ENCODE measurements around the gene MSI2.

Gene MSI2

DNA sequence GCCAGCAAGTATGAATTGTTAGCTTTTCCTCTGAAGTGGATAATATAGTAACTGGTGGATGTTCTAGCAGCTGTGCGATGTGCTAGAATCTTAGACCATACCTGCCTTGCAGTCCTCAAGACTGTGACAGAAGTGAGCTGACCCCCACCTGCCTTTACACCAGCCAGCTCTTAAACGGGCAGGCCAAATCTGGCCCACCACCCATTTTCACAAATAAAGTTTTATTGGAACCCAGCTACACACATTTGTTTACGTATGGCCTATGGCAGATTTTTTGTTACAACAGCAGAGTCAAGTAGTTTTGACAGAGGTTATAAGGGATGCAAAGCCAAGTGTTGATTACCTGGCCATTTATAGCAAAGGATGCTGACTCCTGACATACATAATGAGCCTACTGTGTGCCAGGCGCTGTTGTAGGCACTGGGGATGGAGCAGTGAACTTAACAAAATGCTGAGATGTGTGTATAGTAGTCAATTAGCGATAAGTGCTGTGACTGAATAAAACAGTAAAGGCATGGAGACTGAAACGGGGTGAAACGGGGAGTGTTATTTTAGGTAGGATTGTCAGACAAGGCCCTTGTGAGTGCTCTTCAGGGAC, 79.0 kb downstream of the MSI2 start:
- Histone ChIP-seq H3K9me3 (ENCODE audit: control insufficient read depth, insufficient read depth, low read length) (no peaks in the 10 kb centered on the region), H3K4me3 (ENCODE audit: low read length) (no peak overlapping the region), H4K20me1 (ENCODE audit: control insufficient read depth, insufficient read depth, low read depth, low read length) (peaks cover 12% of the 10 kb centered on the region; the same call in 1 of the 2 replicates), H3K9me2 (replicated peaks; ENCODE audit: control insufficient read depth, low read length) (no peaks in the 10 kb centered on the region), H3F3A (ENCODE audit: control insufficient read depth, insufficient read depth) (no peaks in the 10 kb centered on the region), H3K36me3 (ENCODE audit: control insufficient read depth, low read length) (peaks cover 14% of the 10 kb centered on the region), H3K4me2 (ENCODE audit: low read length) (no peak overlapping the region), H3K27me3 (ENCODE audit: control insufficient read depth, low read length) (no peaks in the 10 kb centered on the region), H3K4me1 (ENCODE audit: control insufficient read depth, low read length) (peaks cover 10% of the 10 kb centered on the region), H3K79me2 (ENCODE audit: control insufficient read depth, low read length) (peaks cover 82% of the 10 kb centered on the region), H3K27ac (ENCODE audit: low read depth, low read length) (no peak overlapping the region)
- TF ChIP-seq EZH2phosphoT487 (IDR thresholded peaks at IDR 0.05; ENCODE audit: borderline replicate concordance, low read length) = no peak
- TF ChIP-seq, protein P1, sequence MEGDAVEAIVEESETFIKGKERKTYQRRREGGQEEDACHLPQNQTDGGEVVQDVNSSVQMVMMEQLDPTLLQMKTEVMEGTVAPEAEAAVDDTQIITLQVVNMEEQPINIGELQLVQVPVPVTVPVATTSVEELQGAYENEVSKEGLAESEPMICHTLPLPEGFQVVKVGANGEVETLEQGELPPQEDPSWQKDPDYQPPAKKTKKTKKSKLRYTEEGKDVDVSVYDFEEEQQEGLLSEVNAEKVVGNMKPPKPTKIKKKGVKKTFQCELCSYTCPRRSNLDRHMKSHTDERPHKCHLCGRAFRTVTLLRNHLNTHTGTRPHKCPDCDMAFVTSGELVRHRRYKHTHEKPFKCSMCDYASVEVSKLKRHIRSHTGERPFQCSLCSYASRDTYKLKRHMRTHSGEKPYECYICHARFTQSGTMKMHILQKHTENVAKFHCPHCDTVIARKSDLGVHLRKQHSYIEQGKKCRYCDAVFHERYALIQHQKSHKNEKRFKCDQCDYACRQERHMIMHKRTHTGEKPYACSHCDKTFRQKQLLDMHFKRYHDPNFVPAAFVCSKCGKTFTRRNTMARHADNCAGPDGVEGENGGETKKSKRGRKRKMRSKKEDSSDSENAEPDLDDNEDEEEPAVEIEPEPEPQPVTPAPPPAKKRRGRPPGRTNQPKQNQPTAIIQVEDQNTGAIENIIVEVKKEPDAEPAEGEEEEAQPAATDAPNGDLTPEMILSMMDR (IDR thresholded peaks at IDR 0.05; ENCODE audit: low read depth, low read length, poor library complexity, severe bottlenecking) = no peak

DNA sequence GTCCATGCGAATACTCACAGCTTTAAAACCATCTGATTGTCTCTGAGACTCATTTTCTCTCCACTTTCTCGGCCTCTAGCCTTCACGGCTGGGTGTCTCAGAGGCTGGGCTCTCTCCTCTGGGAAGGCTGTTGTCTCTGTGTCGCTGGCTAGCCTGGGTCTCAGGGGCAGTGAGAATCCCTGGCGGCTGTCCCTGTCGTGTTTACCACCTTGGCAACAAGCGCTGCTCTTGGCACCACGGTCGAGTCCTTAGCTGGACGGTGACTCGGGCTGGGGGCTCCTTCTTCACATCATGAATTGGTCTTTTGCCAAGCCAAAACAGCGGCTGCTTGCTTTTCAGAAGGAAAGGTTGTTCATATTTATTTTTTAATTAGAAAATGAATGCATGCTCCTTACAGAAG, 81.1 kb downstream of the MSI2 start:
- H3K27ac ChIP-seq (ENCODE audit: low read depth, low read length) = no peak overlapping the region
- peaks cover 90% of the 10 kb centered on the region for H3K79me2 ChIP-seq (ENCODE audit: control insufficient read depth, low read length)
- H3K9me2 ChIP-seq (replicated peaks; ENCODE audit: control insufficient read depth, low read length) = no peaks in the 10 kb centered on the region
- no peak overlapping the region for H3K4me3 ChIP-seq (ENCODE audit: low read length)
- H3K4me1 ChIP-seq (ENCODE audit: control insufficient read depth, low read length) = peaks cover 27% of the 10 kb centered on the region
- TF ChIP-seq, protein P1 (IDR thresholded peaks at IDR 0.05; ENCODE audit: low read depth, low read length, poor library complexity, severe bottlenecking) = no peak
- no peak for TF ChIP-seq EZH2phosphoT487 (IDR thresholded peaks at IDR 0.05; ENCODE audit: borderline replicate concordance, low read length)
- no peaks in the 10 kb centered on the region for H3F3A ChIP-seq (ENCODE audit: control insufficient read depth, insufficient read depth)
- no peak overlapping the region for H3K4me2 ChIP-seq (ENCODE audit: low read length)
- H3K36me3 ChIP-seq (ENCODE audit: control insufficient read depth, low read length) = peaks cover 16% of the 10 kb centered on the region
- no peaks in the 10 kb centered on the region for H3K9me3 ChIP-seq (ENCODE audit: control insufficient read depth, insufficient read depth, low read length)
- peaks cover 12% of the 10 kb centered on the region; the same call in 1 of the 2 replicates for H4K20me1 ChIP-seq (ENCODE audit: control insufficient read depth, insufficient read depth, low read depth, low read length)
- no peaks in the 10 kb centered on the region for H3K27me3 ChIP-seq (ENCODE audit: control insufficient read depth, low read length)

DNA sequence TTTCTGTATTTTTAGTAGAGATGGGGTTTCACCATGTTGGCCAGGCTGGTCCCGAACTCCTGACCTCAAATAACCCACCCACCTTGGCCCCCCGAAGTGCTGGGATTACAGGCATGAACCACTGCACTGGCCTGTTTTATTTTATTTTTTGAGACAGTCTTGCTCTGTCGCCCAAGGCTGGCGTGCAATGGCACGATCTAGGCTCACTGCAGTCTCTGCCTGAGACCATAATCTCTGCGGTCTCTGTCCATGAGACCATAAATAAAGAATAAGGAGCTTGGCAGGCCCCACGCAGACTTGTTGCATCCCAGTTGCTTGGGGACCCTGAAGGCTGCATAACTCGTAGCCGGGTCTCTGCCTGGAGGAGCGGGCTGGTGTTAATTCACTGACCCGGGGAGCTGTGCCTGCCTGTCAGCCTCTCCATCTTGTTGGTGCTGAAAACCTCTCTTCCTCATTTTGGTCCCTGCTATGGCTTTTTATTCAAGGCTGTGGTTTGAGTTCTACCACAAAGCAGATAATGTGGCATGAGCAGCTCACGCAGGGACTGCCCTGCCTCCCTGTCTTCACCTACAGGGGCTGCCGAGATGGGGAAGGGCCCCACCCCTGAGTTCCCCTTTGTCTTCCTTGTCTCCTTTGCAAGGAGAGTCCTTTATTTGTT, 82.1 kb downstream of the MSI2 start:
- H3K4me1 ChIP-seq (ENCODE audit: control insufficient read depth, low read length) = peaks cover 27% of the 10 kb centered on the region
- no peak overlapping the region for H3K4me2 ChIP-seq (ENCODE audit: low read length)
- H3K9me2 ChIP-seq (replicated peaks; ENCODE audit: control insufficient read depth, low read length) = no peaks in the 10 kb centered on the region
- H3F3A ChIP-seq (ENCODE audit: control insufficient read depth, insufficient read depth) = no peaks in the 10 kb centered on the region
- no peak overlapping the region for H3K27ac ChIP-seq (ENCODE audit: low read depth, low read length)
- H3K79me2 ChIP-seq (ENCODE audit: control insufficient read depth, low read length) = peaks cover 89% of the 10 kb centered on the region
- H3K36me3 ChIP-seq (ENCODE audit: control insufficient read depth, low read length) = peaks cover 21% of the 10 kb centered on the region
- H3K9me3 ChIP-seq (ENCODE audit: control insufficient read depth, insufficient read depth, low read length) = no peaks in the 10 kb centered on the region
- TF ChIP-seq, protein P1 (IDR thresholded peaks at IDR 0.05; ENCODE audit: low read depth, low read length, poor library complexity, severe bottlenecking) = no peak
- TF ChIP-seq EZH2phosphoT487 (IDR thresholded peaks at IDR 0.05; ENCODE audit: borderline replicate concordance, low read length) = no peak
- peaks cover 12% of the 10 kb centered on the region; the same call in 1 of the 2 replicates for H4K20me1 ChIP-seq (ENCODE audit: control insufficient read depth, insufficient read depth, low read depth, low read length)
- no peak overlapping the region for H3K4me3 ChIP-seq (ENCODE audit: low read length)
- no peaks in the 10 kb centered on the region for H3K27me3 ChIP-seq (ENCODE audit: control insufficient read depth, low read length)

All from DOHH2 (cell line).